Upper lobe of left lung (tissue), 6 donors: ENCODE data around the gene CIPC. TPM values are rescaled to one million over a fixed set of nuclear protein-coding genes. Genes with fewer than 3 reads are reported as not detected.
A peak's percentile ranks its signal among the peaks of the same experiment; 100 is the strongest.

Experiments
- ATAC-seq, 2 donors: fragments of 200-7000 bp; cut with Tn5 transposase; one replicate each; pipeline ENCODE4 v1.9.1; 2022; ENCODE audit warnings: mild to moderate bottlenecking in 2 of 2, moderate library complexity in 2 of 2; ENCODE audit not compliant: low FRiP score in 2 of 2
- DNase-seq, 2 donors: peaks; one replicate each; pipeline ENCODE4 v3.0.0-alpha.2; 2019 to 2020
- H3K27ac ChIP-seq, 4 donors: fragments of 200-600 bp; sonication (generic); one replicate each; pipeline ENCODE4 v1.5.1; 2016 to 2019
- H3K27me3 ChIP-seq, 4 donors: fragments of 200-600 bp; sonication (generic); one replicate each; pipeline ENCODE4 v1.5.1; 2017 to 2019
- H3K36me3 ChIP-seq, 4 donors: fragments of 200-600 bp; sonication (generic); one replicate each; pipeline ENCODE4 v1.5.1; 2016 to 2019
- H3K4me1 ChIP-seq, 4 donors: fragments of 200-600 bp; sonication (generic); one replicate each; pipeline ENCODE4 v1.5.1; 2018 to 2019
- H3K4me3 ChIP-seq, 4 donors: fragments of 200-600 bp; sonication (generic); one replicate each; pipeline ENCODE4 v1.5.1; 2017 to 2019; ENCODE audit warnings: mild to moderate bottlenecking in 2 of 4, moderate library complexity in 1 of 4
- H3K9me3 ChIP-seq, 4 donors: fragments of 200-600 bp; sonication (generic); one replicate each; pipeline ENCODE4 v1.5.1; 2018 to 2019
- EP300 ChIP-seq, 4 donors: sonication (generic); formaldehyde crosslinking; IDR thresholded peaks; one replicate each; pipeline ENCODE4 v1.5.1; 2017; ENCODE audit warnings: antibody characterized with exemption in 4 of 4, control low read depth in 2 of 4
- POLR2A ChIP-seq, 4 donors: fragments of 450-650 bp; IDR thresholded peaks; one replicate each; pipeline ENCODE4 v1.5.1; 2016 to 2017; ENCODE audit warnings: antibody characterized with exemption in 4 of 4, mild to moderate bottlenecking in 2 of 4
- POLR2AphosphoS5 ChIP-seq, 2 donors: sonication (generic); formaldehyde crosslinking; IDR thresholded peaks; one replicate each; pipeline ENCODE4 v1.5.1; 2017; ENCODE audit warnings: antibody characterized with exemption in 2 of 2
- WGBS, 2 donors: methylation state at CpG; one replicate each; pipeline ENCODE4 v1.1.5; 2017 to 2018; 5-methylcytosine and 5-hydroxymethylcytosine counted together
- total RNA-seq, 6 donors: library from RNA; depleted of rRNA in 4 of 6; stranded (reverse); fragments of >200 nt in 4 of 6; gene quantifications; one replicate each; pipeline versions ENCODE4 v1.1.0 to v1.2.1, GENCODE V29; 2016 to 2021
- TF ChIP-seq, protein P1 (sequence below), 6 experiments: fragments of 450-650 bp in 4 of 6; fragments of 200-600 bp in 2 of 6; sonication (generic) in 2 of 6; IDR thresholded peaks; one replicate each; pipeline ENCODE4 v1.5.1; 2016 to 2019; ENCODE audit warnings: antibody characterized with exemption in 6 of 6
- donor health status: DM: no; HTN: no; CAD: no; lungs with moderate emphysema.
- donor health status: DM: no; HTN: yes; CAD: no; lungs with severe emphysema.

Gene CIPC
- total RNA-seq, 6 donors from 2014 or later = 25.1 to 42.4 (median 32.7) TPM

DNA sequence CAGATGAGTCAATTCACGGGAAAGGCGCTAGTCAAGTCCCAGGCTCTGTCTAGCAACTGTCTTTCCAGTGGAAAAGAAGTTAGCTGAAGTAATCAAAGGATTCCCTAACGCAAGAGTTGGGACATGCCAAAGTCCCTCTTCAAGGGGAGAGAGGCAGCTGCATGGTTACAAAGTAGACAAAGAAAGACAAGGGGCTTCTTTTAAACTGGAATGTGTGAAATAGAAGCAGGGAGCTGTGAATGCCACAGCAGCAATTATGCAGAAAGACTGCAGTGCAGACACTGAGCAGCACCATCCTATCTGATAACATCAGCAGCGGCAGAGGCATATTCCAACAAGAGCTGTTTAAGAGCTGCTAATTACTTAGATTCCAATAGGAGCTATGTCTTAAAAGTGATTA is 12.5 kb upstream of the CIPC start:
- H3K4me3 ChIP-seq = no peak overlapping the region
- whole genome bisulfite sequencing, 2 donors = 76 to 82% methylated on average over 4 of the region's 4 CpGs
- H3K27me3 ChIP-seq = no peaks in the 10 kb centered on the region
- no peaks in the 10 kb centered on the region for H3K9me3 ChIP-seq
- H3K36me3 ChIP-seq = no peaks in the 10 kb centered on the region
- peaks cover 3 to 15% (median 4%) of the 10 kb centered on the region in 4 donors for H3K4me1 ChIP-seq
- H3K27ac ChIP-seq = no peak overlapping the region
- ATAC-seq (no peak), DNase-seq (no peak)
- no peak for TF ChIP-seq POLR2A (IDR thresholded peaks at IDR 0.05)
- TF ChIP-seq, protein P1, sequence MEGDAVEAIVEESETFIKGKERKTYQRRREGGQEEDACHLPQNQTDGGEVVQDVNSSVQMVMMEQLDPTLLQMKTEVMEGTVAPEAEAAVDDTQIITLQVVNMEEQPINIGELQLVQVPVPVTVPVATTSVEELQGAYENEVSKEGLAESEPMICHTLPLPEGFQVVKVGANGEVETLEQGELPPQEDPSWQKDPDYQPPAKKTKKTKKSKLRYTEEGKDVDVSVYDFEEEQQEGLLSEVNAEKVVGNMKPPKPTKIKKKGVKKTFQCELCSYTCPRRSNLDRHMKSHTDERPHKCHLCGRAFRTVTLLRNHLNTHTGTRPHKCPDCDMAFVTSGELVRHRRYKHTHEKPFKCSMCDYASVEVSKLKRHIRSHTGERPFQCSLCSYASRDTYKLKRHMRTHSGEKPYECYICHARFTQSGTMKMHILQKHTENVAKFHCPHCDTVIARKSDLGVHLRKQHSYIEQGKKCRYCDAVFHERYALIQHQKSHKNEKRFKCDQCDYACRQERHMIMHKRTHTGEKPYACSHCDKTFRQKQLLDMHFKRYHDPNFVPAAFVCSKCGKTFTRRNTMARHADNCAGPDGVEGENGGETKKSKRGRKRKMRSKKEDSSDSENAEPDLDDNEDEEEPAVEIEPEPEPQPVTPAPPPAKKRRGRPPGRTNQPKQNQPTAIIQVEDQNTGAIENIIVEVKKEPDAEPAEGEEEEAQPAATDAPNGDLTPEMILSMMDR (IDR thresholded peaks at IDR 0.05) = no peak

DNA sequence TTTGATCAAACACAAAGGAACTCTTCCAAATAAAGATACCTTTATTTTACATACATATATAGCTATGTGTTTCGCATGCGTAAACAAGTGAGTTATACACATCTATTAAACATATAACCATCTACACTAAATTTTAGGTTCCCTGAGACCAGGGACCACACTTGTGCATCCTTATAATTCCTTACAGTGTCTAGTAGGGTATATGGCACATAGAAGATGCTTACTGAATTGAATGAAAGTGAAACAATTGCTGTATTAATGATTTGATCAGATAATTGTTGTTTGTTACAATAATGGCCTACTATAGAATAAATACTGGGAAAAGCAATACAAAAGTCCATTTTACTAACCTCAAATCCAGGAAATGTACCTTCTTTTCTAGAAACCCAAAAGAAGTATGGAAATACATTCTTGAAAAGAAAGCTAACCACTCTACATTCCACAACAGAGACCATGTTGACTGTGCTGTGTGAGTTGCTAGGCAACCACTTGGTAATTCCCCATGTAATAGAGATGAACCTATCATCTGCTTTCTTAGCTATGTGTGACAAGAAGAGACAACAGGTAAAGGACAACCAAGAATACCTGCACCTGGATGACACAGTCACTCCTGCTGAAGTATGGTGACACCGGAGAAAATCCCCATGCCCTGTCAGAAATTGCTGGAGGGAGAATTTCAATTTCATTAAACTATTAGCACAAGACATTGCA is 11.9 kb upstream of the CIPC start:
- ATAC-seq (peak; percentile 58 to 63), DNase-seq (no peak)
- H3K27me3 ChIP-seq = no peaks in the 10 kb centered on the region
- peaks cover 3 to 15% (median 4%) of the 10 kb centered on the region in 4 donors for H3K4me1 ChIP-seq
- H3K36me3 ChIP-seq = no peaks in the 10 kb centered on the region
- H3K9me3 ChIP-seq = peaks cover 0 to 5% (median 4%) of the 10 kb centered on the region in 4 donors
- H3K27ac ChIP-seq = peak overlapping the region in 1 of 4 donors; percentile 15
- no peak for TF ChIP-seq POLR2A (IDR thresholded peaks at IDR 0.05)
- TF ChIP-seq POLR2AphosphoS5 (IDR thresholded peaks at IDR 0.05) = no peak
- H3K4me3 ChIP-seq = no peak overlapping the region
- WGBS, 2 donors = 90% methylated on average over 3 of the region's 3 CpGs

DNA sequence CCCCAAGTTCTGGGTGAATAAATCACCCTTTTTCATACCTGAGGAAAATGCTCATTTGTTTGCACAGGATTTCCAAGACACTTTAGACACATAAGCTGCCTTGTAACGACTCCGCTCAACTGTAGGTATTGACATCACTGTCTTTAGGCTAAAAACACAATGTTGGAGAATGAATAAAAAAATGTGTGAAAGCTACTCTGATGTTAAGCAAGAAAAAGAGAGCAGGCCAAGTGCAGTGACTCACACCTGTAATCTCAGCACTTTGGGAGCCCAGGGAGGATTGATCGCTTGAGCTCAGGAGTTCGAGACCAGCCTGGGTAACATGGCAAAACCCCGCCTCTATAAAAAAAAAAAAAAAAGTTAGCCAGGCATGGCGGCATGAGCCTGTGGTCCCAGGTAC is 11.1 kb upstream of the CIPC start:
- Histone ChIP-seq H3K9me3 (peaks cover 0 to 12% (median 10%) of the 10 kb centered on the region in 4 donors), H3K27ac (no peak overlapping the region), H3K4me1 (peaks cover 3 to 15% (median 4%) of the 10 kb centered on the region in 4 donors), H3K4me3 (no peak overlapping the region), H3K36me3 (no peaks in the 10 kb centered on the region), H3K27me3 (no peaks in the 10 kb centered on the region)
- no peak for DNase-seq
- WGBS, 2 donors = 85 to 86% methylated on average over 6 of the region's 6 CpGs
- TF ChIP-seq EP300 (IDR thresholded peaks at IDR 0.05) = no peak
- TF ChIP-seq, protein P1 (IDR thresholded peaks at IDR 0.05) = no peak
- TF ChIP-seq POLR2A (IDR thresholded peaks at IDR 0.05) = no peak
- no peak for TF ChIP-seq POLR2AphosphoS5 (IDR thresholded peaks at IDR 0.05)
- ATAC-seq = no peak

DNA sequence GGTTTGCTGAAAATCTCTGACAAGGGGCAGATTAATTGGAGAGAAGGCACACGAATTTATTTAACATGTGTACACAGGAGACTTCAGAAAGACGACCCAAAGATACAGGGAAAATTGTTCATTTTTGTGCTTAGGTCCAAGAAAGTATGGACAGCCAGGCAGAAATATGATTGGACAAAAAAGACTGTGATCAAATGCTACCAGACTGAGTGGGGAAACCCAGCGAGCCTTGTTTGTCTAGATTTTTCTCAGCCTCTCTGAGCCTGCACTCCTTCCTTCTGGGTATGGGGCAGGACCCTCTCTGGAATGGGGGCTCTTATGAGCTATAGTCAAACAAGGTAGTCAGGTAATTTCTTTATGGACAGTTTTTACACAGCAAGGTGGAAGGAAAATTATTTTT is 10.4 kb upstream of the CIPC start:
- DNase-seq (no peak), ATAC-seq (no peak)
- TF ChIP-seq EP300 (IDR thresholded peaks at IDR 0.05) (no peak), POLR2AphosphoS5 (IDR thresholded peaks at IDR 0.05) (no peak), POLR2A (IDR thresholded peaks at IDR 0.05) (no peak)
- TF ChIP-seq, protein P1 (IDR thresholded peaks at IDR 0.05) = no peak
- WGBS, 2 donors = 58 to 59% methylated on average over 3 of the region's 3 CpGs
- peak overlapping the region in 3 of 4 donors; percentile 20 to 48 (median 41) for H3K27ac ChIP-seq
- no peak overlapping the region for H3K4me3 ChIP-seq
- peaks cover 3 to 15% (median 4%) of the 10 kb centered on the region in 4 donors for H3K4me1 ChIP-seq
- no peaks in the 10 kb centered on the region for H3K36me3 ChIP-seq
- H3K9me3 ChIP-seq = peaks cover 0 to 14% (median 11%) of the 10 kb centered on the region in 4 donors
- no peaks in the 10 kb centered on the region for H3K27me3 ChIP-seq

DNA sequence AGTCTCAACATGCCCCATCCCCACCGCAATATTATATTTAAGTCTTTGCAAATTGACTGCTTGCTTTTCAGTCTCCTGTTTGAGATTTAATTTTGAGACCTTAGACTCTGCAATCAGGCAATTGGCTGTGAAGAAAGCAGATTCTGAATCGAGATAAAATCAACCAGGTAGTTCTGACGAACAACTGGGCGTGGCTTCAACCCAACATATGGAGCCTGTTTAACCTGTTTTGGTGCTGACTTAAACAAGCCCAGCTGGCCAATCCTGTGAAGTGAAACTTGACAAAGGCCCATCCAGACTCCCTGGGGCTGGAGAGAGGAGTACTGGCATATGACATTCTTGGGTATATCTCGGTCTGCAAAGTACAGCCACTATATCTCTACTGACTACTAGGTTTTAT is 9.8 kb upstream of the CIPC start:
- Histone ChIP-seq H3K9me3 (peaks cover 0 to 14% (median 11%) of the 10 kb centered on the region in 4 donors), H3K4me3 (no peak overlapping the region), H3K27ac (peak overlapping the region; percentile 20 to 48 (median 36)), H3K27me3 (no peaks in the 10 kb centered on the region), H3K36me3 (no peaks in the 10 kb centered on the region), H3K4me1 (peaks cover 2 to 15% (median 4%) of the 10 kb centered on the region in 4 donors)
- no peak for TF ChIP-seq POLR2AphosphoS5 (IDR thresholded peaks at IDR 0.05)
- TF ChIP-seq POLR2A (IDR thresholded peaks at IDR 0.05) = no peak
- TF ChIP-seq, protein P1 (IDR thresholded peaks at IDR 0.05) = no peak
- TF ChIP-seq EP300 (IDR thresholded peaks at IDR 0.05) = no peak
- peak; percentile 31 to 71 for ATAC-seq
- peak in 1 of 2 donors; percentile 84 for DNase-seq
- WGBS, 2 donors = 65 to 69% methylated on average over 5 of the region's 5 CpGs
